ENCODE measurements around the gene SLC12A2. TPM values are rescaled to one million over a fixed set of nuclear protein-coding genes. Genes with fewer than 3 reads are reported as not detected.

Gene SLC12A2
- total and polyA plus RNA-seq, 7 donors: 1.7 to 25.8 (median 11.7) TPM

GRCh38 chr5:128228008-128228407 lies 144.4 kb downstream of the SLC12A2 start:
- no peak overlapping the region for H3K27ac ChIP-seq
- 36 to 43% (median 43%) methylated on average over 3 of the region's 3 CpGs for WGBS, 3 donors

GRCh38 chr5:128228521-128228920 lies 145.0 kb downstream of the SLC12A2 start:
- 9 to 27% (median 21%) methylated on average over 3 of the region's 3 CpGs for WGBS, 3 donors

More at GRCh38 chr5:128228008-128228407, 144.4 kb downstream of the SLC12A2 start:
- Histone ChIP-seq H3K9me3 (peaks cover 5% of the 10 kb centered on the region), H3K4me3 (no peak overlapping the region), H3K36me3 (ENCODE audit: insufficient read depth in 1 of 2, low read depth in 1 of 2) (no peaks in the 10 kb centered on the region), H3K27me3 (ENCODE audit: insufficient read depth in 3 of 3, low read length in 2 of 3) (no peaks in the 10 kb centered on the region), H3K4me1 (no peaks in the 10 kb centered on the region)
- ATAC-seq (peak; percentile 49 to 57 (median 54)), DNase-seq (peak in 1 of 2 donors; percentile 17)
- intact Hi-C loops (cut with DNase I): no loop called here
- TF ChIP-seq, protein P1, sequence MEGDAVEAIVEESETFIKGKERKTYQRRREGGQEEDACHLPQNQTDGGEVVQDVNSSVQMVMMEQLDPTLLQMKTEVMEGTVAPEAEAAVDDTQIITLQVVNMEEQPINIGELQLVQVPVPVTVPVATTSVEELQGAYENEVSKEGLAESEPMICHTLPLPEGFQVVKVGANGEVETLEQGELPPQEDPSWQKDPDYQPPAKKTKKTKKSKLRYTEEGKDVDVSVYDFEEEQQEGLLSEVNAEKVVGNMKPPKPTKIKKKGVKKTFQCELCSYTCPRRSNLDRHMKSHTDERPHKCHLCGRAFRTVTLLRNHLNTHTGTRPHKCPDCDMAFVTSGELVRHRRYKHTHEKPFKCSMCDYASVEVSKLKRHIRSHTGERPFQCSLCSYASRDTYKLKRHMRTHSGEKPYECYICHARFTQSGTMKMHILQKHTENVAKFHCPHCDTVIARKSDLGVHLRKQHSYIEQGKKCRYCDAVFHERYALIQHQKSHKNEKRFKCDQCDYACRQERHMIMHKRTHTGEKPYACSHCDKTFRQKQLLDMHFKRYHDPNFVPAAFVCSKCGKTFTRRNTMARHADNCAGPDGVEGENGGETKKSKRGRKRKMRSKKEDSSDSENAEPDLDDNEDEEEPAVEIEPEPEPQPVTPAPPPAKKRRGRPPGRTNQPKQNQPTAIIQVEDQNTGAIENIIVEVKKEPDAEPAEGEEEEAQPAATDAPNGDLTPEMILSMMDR (IDR thresholded peaks at IDR 0.05): no peak

GRCh38 chr5:128234928-128235641 lies 151.5 kb downstream of the SLC12A2 start:
- TF ChIP-seq, protein P1 (IDR thresholded peaks at IDR 0.05): no peak
- no peak overlapping the region for H3K4me3 ChIP-seq
- no peaks in the 10 kb centered on the region for H3K4me1 ChIP-seq
- intact Hi-C loops (cut with DNase I): no loop called here
- peaks cover 5% of the 10 kb centered on the region for H3K9me3 ChIP-seq
- DNase-seq (no peak), ATAC-seq (no peak)
- H3K27ac ChIP-seq: no peak overlapping the region
- 91 to 94% (median 93%) methylated on average over 7 of the region's 7 CpGs for WGBS, 3 donors
- no peaks in the 10 kb centered on the region for H3K27me3 ChIP-seq (ENCODE audit: insufficient read depth in 3 of 3, low read length in 2 of 3)
- H3K36me3 ChIP-seq (ENCODE audit: insufficient read depth in 1 of 2, low read depth in 1 of 2): no peaks in the 10 kb centered on the region

More at GRCh38 chr5:128228521-128228920, 145.0 kb downstream of the SLC12A2 start:
- intact Hi-C loops (cut with DNase I): no loop called here
- Histone ChIP-seq H3K4me3 (no peak overlapping the region), H3K9me3 (peaks cover 5% of the 10 kb centered on the region), H3K27me3 (ENCODE audit: insufficient read depth in 3 of 3, low read length in 2 of 3) (no peaks in the 10 kb centered on the region), H3K27ac (no peak overlapping the region), H3K4me1 (no peaks in the 10 kb centered on the region), H3K36me3 (ENCODE audit: insufficient read depth in 1 of 2, low read depth in 1 of 2) (no peaks in the 10 kb centered on the region)
- TF ChIP-seq, protein P1 (IDR thresholded peaks at IDR 0.05): no peak
- no peak for ATAC-seq
- no peak for DNase-seq

- no peak for DNase-seq
- no peaks in the 10 kb centered on the region for H3K27me3 ChIP-seq (ENCODE audit: insufficient read depth in 3 of 3, low read length in 2 of 3)
- TF ChIP-seq, protein P1 (IDR thresholded peaks at IDR 0.05): no peak
- peaks cover 1% of the 10 kb centered on the region for H3K4me1 ChIP-seq
- no peak overlapping the region for H3K4me3 ChIP-seq
- intact Hi-C loops (cut with DNase I): no loop called here
- no peak overlapping the region for H3K27ac ChIP-seq
- 85 to 93% (median 89%) methylated on average over 7 of the region's 7 CpGs for WGBS, 3 donors
- H3K9me3 ChIP-seq: no peaks in the 10 kb centered on the region
- no peak for ATAC-seq
- H3K36me3 ChIP-seq (ENCODE audit: insufficient read depth in 1 of 2, low read depth in 1 of 2): no peaks in the 10 kb centered on the region
Observed at GRCh38 chr5:128236334-128236733, 152.8 kb downstream of the SLC12A2 start.
